HCT116 (cell line): ENCODE results near the gene CHST11. TPM values are rescaled to one million over a fixed set of nuclear protein-coding genes. Genes with fewer than 3 reads are reported as not detected.

ENCODE experiments used
- ATAC-seq: fragments of 200-7000 bp; cut with Tn5 transposase; 2 replicates; pipeline ENCODE4 v1.9.1; 2020; ENCODE audit warnings: mild to moderate bottlenecking, moderate library complexity
- BruUV-seq: library from RNA; stranded (reverse); fragments of 400-500 nt; replicated peaks from 2 replicates; lab custom pipeline; 2021; lab: Mats Ljungman, UMichigan
- CTCF ChIA-PET: fragments of 300-600 bp; sonication (Branson Sonifier 250); formaldehyde crosslinking; loops from one replicate; lab custom pipeline; 2021; ENCODE audit warnings: antibody characterized with exemption; lab: Charles Lee
- POLR2A ChIA-PET: fragments of 300-600, 350-600 bp; sonication (Branson Sonifier 250); formaldehyde crosslinking; loops from one replicate; lab custom pipeline; 2021; ENCODE audit warnings: antibody characterized with exemption; lab: Charles Lee
- RAD21 ChIA-PET, 2 experiments: fragments of 300-600 bp; sonication (Branson Sonifier 250); formaldehyde crosslinking; loops; one replicate each; lab custom pipeline; 2023; ENCODE audit warnings: low total read pairs in 2 of 2; ENCODE audit not compliant: uncharacterized antibody in 2 of 2, unreplicated experiment in 2 of 2, low non-redundant PET in 1 of 2; lab: Charles Lee
- DNase-seq: peaks from one replicate; pipeline ENCODE4 v3.0.0-alpha.2; 2010; ENCODE audit warnings: low read depth, low spot score
- H2AFZ ChIP-seq: fragments of 200-600 bp; shearing (Covaris generic), sonication (generic); 2 replicates; pipeline ENCODE4 v1.6.1; 2017; ENCODE audit warnings: low read depth, mixed run types, mixed read lengths, antibody characterized with exemption, low read length; ENCODE audit not compliant: poor library complexity, severe bottlenecking
- H3K27ac ChIP-seq: 2 replicates; pipeline ENCODE4 v1.5.1; 2012; ENCODE audit warnings: low read depth, low read length
- H3K27me3 ChIP-seq: fragments of 200-600 bp; sonication (generic); 2 replicates; pipeline ENCODE4 v1.6.1; 2016; ENCODE audit warnings: mixed run types, low read length, mixed read lengths; ENCODE audit not compliant: insufficient read depth
- H3K36me3 ChIP-seq, 2 experiments: fragments of 200-500 bp in 1 of 2; fragments of 200-600 bp in 1 of 2; sonication (Bioruptor generic) in 1 of 2; sonication (generic) in 1 of 2; 2 replicates each; pipeline versions ENCODE4 v1.5.1 to v1.6.1; 2014 to 2016; ENCODE audit warnings: low read length in 2 of 2, inconsistent platforms in 1 of 2, mixed read lengths in 1 of 2, mixed run types in 1 of 2; ENCODE audit not compliant: insufficient read depth in 2 of 2, control insufficient read depth in 1 of 2
- H3K4me1 ChIP-seq, 2 experiments: fragments of 200-600 bp in 1 of 2; sonication (generic) in 1 of 2; 2 replicates each; pipeline versions ENCODE4 v1.5.1 to v1.6.1; 2012 to 2017; ENCODE audit warnings: low read length in 2 of 2, inconsistent platforms in 1 of 2, mild to moderate bottlenecking in 1 of 2, mixed read lengths in 1 of 2, mixed run types in 1 of 2, moderate library complexity in 1 of 2; ENCODE audit not compliant: insufficient read depth in 2 of 2, control insufficient read depth in 1 of 2
- H3K4me2 ChIP-seq: fragments of 200-600 bp; sonication (generic); 2 replicates; pipeline ENCODE4 v1.6.1; 2017; ENCODE audit warnings: mixed run types, low read length, mixed read lengths
- H3K4me3 ChIP-seq, 2 experiments: fragments of 200-600 bp in 1 of 2; sonication (generic) in 1 of 2; replicated peaks in 1 of 2; 2 replicates each; pipeline ENCODE4 v1.5.1; 2011 to 2016; ENCODE audit warnings: low read length in 2 of 2, control low read depth in 1 of 2, low read depth in 1 of 2, mild to moderate bottlenecking in 1 of 2, mixed read lengths in 1 of 2, mixed run types in 1 of 2
- H3K79me2 ChIP-seq: fragments of 200-600 bp; sonication (generic); 2 replicates; pipeline ENCODE4 v1.6.1; 2017; ENCODE audit warnings: mild to moderate bottlenecking, mixed run types, low read length, moderate library complexity, mixed read lengths; ENCODE audit not compliant: insufficient read depth
- H3K9ac ChIP-seq: fragments of 200-600 bp; sonication (generic); 2 replicates; pipeline ENCODE4 v1.6.1; 2016; ENCODE audit warnings: low read length, mixed read lengths
- H3K9me2 ChIP-seq: fragments of 200-600 bp; sonication (generic), shearing (Covaris generic); 2 replicates; pipeline ENCODE4 v1.6.1; 2017; ENCODE audit warnings: mixed run types, mild to moderate bottlenecking, moderate library complexity; ENCODE audit not compliant: insufficient read depth
- H3K9me3 ChIP-seq, 2 experiments: fragments of 200-500 bp in 1 of 2; fragments of 200-600 bp in 1 of 2; sonication (Bioruptor generic) in 1 of 2; sonication (generic) in 1 of 2; 2 replicates each; pipeline ENCODE4 v1.6.1; 2014 to 2017; ENCODE audit warnings: low read length in 2 of 2, mixed read lengths in 2 of 2, inconsistent platforms in 1 of 2, low read depth in 1 of 2, mild to moderate bottlenecking in 1 of 2, mixed run types in 1 of 2, moderate library complexity in 1 of 2; ENCODE audit not compliant: control insufficient read depth in 1 of 2, insufficient read depth in 1 of 2
- H4K20me1 ChIP-seq: fragments of 200-600 bp; sonication (generic), shearing (Covaris generic); 2 replicates; pipeline ENCODE4 v1.6.1; 2017; ENCODE audit warnings: mixed run types, mild to moderate bottlenecking, moderate library complexity; ENCODE audit not compliant: insufficient read depth
- CBX3 ChIP-seq: IDR thresholded peaks from 2 replicates; pipeline ENCODE4 v1.6.1; 2012; ENCODE audit warnings: low read depth
- CEBPB ChIP-seq: IDR thresholded peaks from 2 replicates; pipeline ENCODE4 v1.6.1; 2012; ENCODE audit warnings: low read depth
- CTCF ChIP-seq, 3 experiments: fragments of 200-600 bp in 1 of 3; sonication (generic) in 1 of 3; IDR thresholded peaks in 2 of 3; conservative IDR thresholded peaks in 1 of 3; 2 replicates each; pipeline ENCODE4 v1.5.1; 2012 to 2017; ENCODE audit warnings: low read depth in 2 of 3, low read length in 2 of 3, antibody characterized with exemption in 1 of 3, borderline replicate concordance in 1 of 3, control low read depth in 1 of 3, mild to moderate bottlenecking in 1 of 3, mixed read lengths in 1 of 3, mixed run types in 1 of 3, moderate library complexity in 1 of 3; ENCODE audit not compliant: insufficient read depth in 1 of 3
- EZH2 ChIP-seq: fragments of 200-600 bp; sonication (generic); IDR thresholded peaks from 2 replicates; pipeline ENCODE4 v1.6.1; 2017; ENCODE audit warnings: antibody characterized with exemption, mixed run types
- EZH2phosphoT487 ChIP-seq: fragments of 200-600 bp; IDR thresholded peaks from 2 replicates; pipeline ENCODE4 v1.6.1; 2018; ENCODE audit warnings: antibody characterized with exemption, borderline replicate concordance
- FOSL1 ChIP-seq: IDR thresholded peaks from 2 replicates; pipeline ENCODE4 v1.6.1; 2012; ENCODE audit warnings: low read depth
- MAX ChIP-seq: IDR thresholded peaks from 2 replicates; pipeline ENCODE4 v1.6.1; 2012
- REST ChIP-seq: IDR thresholded peaks from 2 replicates; pipeline ENCODE4 v1.6.1; 2012; ENCODE audit warnings: low read depth
- SIN3A ChIP-seq: IDR thresholded peaks from 2 replicates; pipeline ENCODE4 v1.6.1; 2012; ENCODE audit warnings: low read depth
- YY1 ChIP-seq: IDR thresholded peaks from 2 replicates; pipeline ENCODE4 v1.6.1; 2011; ENCODE audit warnings: low read length, low read depth, moderate library complexity, mild to moderate bottlenecking; ENCODE audit not compliant: insufficient replicate concordance; ENCODE audit errors: extremely low read depth
- ZFX ChIP-seq: fragments of 450-650 bp; IDR thresholded peaks from 2 replicates; pipeline ENCODE4 v1.6.1; 2017
- ZNF274 ChIP-seq: fragments of 200-500 bp; sonication (Bioruptor generic); IDR thresholded peaks from 2 replicates; pipeline ENCODE4 v1.6.1; 2014; ENCODE audit warnings: mild to moderate bottlenecking, low read depth, low read length, inconsistent platforms
- intact Hi-C: fragments of 100-400 bp; cut with micrococcal nuclease; formaldehyde crosslinking; loops from 2 replicates; pipeline ENCODE4 v1.10.0; 2022
- total RNA-seq: library from RNA; stranded (reverse); gene quantifications from one replicate; pipeline ENCODE4 v1.2.1, GENCODE V29; 2021; ENCODE audit not compliant: unreplicated experiment

CHST11 gene
- total RNA-seq, 1 experiment from 2014 or later: 10.1 TPM

GRCh38 chr12:104593482-104593881 is 136.7 kb downstream of the CHST11 start:
- intact Hi-C loops: no loop called here
- ChIA-PET RAD21 (no interaction called here), CTCF (no interaction called here), POLR2A (interaction anchor here (1.2 kb wide), 1 partner anchor 10 kb away, joined by 3 read pairs; no protein-coding TSS in a partner anchor)
- Histone ChIP-seq H3K36me3 (no peaks in the 10 kb centered on the region), H3K9me3 (no peaks in the 10 kb centered on the region), H3K79me2 (no peaks in the 10 kb centered on the region), H3K4me3 (no peak overlapping the region), H3K9me2 (no peaks in the 10 kb centered on the region), H4K20me1 (no peaks in the 10 kb centered on the region), H2AFZ (no peak overlapping the region), H3K4me2 (no peak overlapping the region), H3K27ac (no peak overlapping the region), H3K27me3 (no peaks in the 10 kb centered on the region), H3K9ac (no peak overlapping the region), H3K4me1 (peaks cover 21 to 62% of the 10 kb centered on the region in 2 experiments)
- DNase-seq: no peak
- BruUV-seq: no TSS peak
- ATAC-seq: no peak
- TF ChIP-seq YY1: no peak
- TF ChIP-seq FOSL1: no peak

GRCh38 chr12:104596134-104596799 is 139.5 kb downstream of the CHST11 start:
- ChIA-PET RAD21 (no interaction called here), POLR2A (no interaction called here), CTCF (no interaction called here)
- ATAC-seq: no peak
- Histone ChIP-seq H3K9me3 (no peaks in the 10 kb centered on the region), H3K27me3 (no peaks in the 10 kb centered on the region), H2AFZ (no peak overlapping the region), H3K4me2 (peak overlapping the region; percentile 53; the same call in 1 of the 2 replicates), H3K36me3 (no peaks in the 10 kb centered on the region), H3K4me3 (no peak overlapping the region), H4K20me1 (no peaks in the 10 kb centered on the region), H3K9me2 (no peaks in the 10 kb centered on the region), H3K4me1 (peaks cover 15 to 49% of the 10 kb centered on the region in 2 experiments), H3K9ac (no peak overlapping the region), H3K27ac (no peak overlapping the region), H3K79me2 (no peaks in the 10 kb centered on the region)
- intact Hi-C loops: no loop called here
- no peak for TF ChIP-seq ZFX
- TF ChIP-seq EZH2: no peak
- TF ChIP-seq CTCF (IDR thresholded peaks at IDR 0.05 in 2 of 3, conservative IDR thresholded peaks at IDR 0.05 in 1 of 3; ENCODE audit: borderline replicate concordance in 1 of 3, insufficient read depth in 1 of 3, low read depth in 2 of 3, low read length in 2 of 3): no peak
- no peak for TF ChIP-seq EZH2phosphoT487
- no peak for TF ChIP-seq CEBPB
- TF ChIP-seq MAX: no peak
- no peak for TF ChIP-seq SIN3A
- TF ChIP-seq ZNF274: no peak
- no peak for TF ChIP-seq CBX3
- no peak for TF ChIP-seq REST
- BruUV-seq: no TSS peak
- DNase-seq: no peak
